LNCaP clone FGC (cell line): ENCODE measurements around the gene TNFRSF19.

ENCODE experiments used
- DNase-seq: peaks from one replicate; pipeline ENCODE4 v3.0.0-alpha.2; 2011; ENCODE audit warnings: low read depth
- H3K4me3 ChIP-seq: 2 replicates; pipeline ENCODE4 v1.5.1; 2011; ENCODE audit warnings: mild to moderate bottlenecking, low read depth, low read length, control low read depth
- CTCF ChIP-seq: IDR thresholded peaks from 2 replicates; pipeline ENCODE4 v1.5.1; 2012; ENCODE audit warnings: mild to moderate bottlenecking; ENCODE audit not compliant: control insufficient read depth, insufficient read depth; ENCODE audit errors: extremely low read depth

TNFRSF19 gene

DNA sequence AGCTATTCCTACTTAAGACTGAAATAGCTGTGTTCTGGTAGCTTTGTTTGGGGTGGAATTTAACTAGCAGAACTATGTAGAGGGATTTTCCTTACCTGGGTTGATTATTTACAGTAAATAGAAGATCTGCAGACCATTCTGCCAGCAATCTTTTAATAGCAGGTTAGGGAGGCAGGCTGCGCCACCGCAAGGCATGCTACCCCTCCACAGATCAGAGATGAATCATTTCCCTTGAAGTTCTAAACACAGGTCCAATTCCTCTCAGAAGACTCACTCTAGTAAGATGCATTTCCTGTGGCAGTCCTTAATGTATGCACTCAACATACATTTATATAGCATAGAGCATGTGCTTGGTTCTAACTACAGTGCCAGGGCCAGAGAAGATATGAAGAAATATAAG is 109.0 kb downstream of the TNFRSF19 start:
- no peak overlapping the region for H3K4me3 ChIP-seq
- no peak for DNase-seq
- TF ChIP-seq CTCF = no peak

- DNase-seq = no peak
- no peak for TF ChIP-seq CTCF
Observed at GRCh38 chr13:23680845-23681669, 110.8 kb downstream of the TNFRSF19 start.

DNA sequence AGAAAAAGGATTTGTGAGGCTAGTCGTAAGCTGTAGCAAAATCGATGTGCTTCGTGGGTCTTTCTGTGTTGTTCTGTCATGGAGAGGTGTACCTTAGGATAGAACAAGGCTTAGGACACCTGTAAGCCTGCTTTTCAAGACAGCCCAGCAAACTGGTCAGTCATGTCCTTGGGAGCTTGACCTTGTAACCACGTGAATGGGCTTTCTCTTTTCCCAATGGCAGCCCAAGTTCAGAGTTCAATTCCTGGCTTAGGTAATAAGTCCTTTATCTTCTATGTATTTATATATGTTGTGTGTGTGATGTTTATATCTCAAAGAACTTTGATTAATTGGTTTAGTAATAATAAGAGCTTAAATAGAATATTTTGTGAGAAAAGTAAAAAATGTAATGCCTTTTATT is 112.9 kb downstream of the TNFRSF19 start:
- TF ChIP-seq CTCF = no peak
- DNase-seq = no peak
- no peak overlapping the region for H3K4me3 ChIP-seq

More at GRCh38 chr13:23680845-23681669, 110.8 kb downstream of the TNFRSF19 start:
- H3K4me3 ChIP-seq = no peak overlapping the region

GRCh38 chr13:23684647-23685046 is 114.4 kb downstream of the TNFRSF19 start:
- no peak for TF ChIP-seq CTCF
- DNase-seq = no peak

DNA sequence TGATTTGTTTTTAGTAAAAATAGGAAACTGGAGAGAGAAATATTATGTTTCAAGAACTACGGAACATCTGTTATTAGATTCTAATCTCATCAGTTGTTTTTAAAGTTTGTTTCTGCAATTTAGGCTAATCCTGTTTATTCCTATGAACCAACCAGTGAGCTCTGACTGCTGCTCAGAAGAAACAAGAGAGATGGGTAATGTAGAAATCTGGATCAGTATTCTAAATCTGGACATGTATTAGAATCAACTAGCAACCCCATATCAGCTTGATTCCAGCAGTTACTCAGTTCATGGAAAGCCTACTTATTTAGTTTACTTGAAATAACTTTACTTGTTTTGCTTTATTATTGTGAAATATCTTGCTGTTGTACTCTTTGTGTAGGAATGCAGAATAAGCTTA is 115.2 kb downstream of the TNFRSF19 start:
- no peak overlapping the region for H3K4me3 ChIP-seq
- no peak for DNase-seq
- no peak for TF ChIP-seq CTCF

More at GRCh38 chr13:23684647-23685046, 114.4 kb downstream of the TNFRSF19 start:
- no peak overlapping the region for H3K4me3 ChIP-seq

DNA sequence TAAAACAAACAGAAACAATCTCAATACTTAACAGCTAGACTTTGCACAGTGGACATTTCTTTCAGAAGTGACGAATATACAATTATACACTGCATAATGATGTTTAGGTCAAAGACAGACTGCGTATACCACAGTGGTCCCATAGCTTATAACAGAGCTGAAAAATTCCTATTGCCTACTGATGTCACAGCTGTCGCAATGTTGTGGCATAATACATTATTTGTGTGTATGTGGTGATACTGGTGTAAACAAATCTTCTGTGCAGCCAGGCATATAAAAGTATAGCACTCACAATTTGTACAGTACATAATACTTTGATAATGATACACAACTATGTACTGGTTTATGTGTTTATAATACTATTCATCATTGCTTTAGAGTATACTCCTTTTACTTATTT is 116.7 kb downstream of the TNFRSF19 start:
- TF ChIP-seq CTCF = no peak
- DNase-seq = no peak
- H3K4me3 ChIP-seq = no peak overlapping the region

DNA sequence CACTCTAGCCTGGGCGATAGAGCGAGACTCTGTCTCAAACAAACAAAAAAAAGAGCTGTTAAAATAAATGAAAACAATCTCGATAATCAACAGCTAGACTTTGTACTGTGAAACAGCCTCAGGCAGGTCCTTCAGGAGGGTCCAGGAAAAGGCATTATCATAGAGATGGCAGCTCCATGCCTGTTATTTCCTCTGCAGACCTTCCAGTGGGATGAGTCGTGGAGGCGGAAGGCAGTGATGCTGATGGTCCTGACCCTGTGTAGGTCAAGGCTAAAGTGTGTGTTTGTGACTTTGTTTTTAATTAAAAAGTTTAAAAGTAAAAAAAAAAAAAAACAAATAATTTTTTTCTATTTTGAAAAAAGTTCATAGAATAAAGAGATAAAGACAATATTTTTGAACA is 117.4 kb downstream of the TNFRSF19 start:
- TF ChIP-seq CTCF = no peak
- no peak for DNase-seq

More for the DNA sequence above, 117.4 kb downstream of the TNFRSF19 start:
- H3K4me3 ChIP-seq = no peak overlapping the region
